Measurements from ENCODE around the gene ARHGEF5.
"Not testable (repeated sequence)": the region's sequence is repeated elsewhere in the genome, so short reads cannot be mapped to it uniquely, and the experiment has no call there.

Gene ARHGEF5

GRCh38 chr7:144355176-144355822, at the start of gene ARHGEF5:
ARHGEF5 (plus strand) TSS chr7:144355402; CDS start chr7:144362670, 7,268 bp downstream.
- DNase-seq (ENCODE audit: low read depth, low spot score); in situ Hi-C loops (cut with HindIII; ENCODE audit: low sequenced_read_pairs): not testable (repeated sequence)
- H3K4me3 ChIP-seq (ENCODE audit: low read depth, low read length): peak within 1 kb of the TSS; percentile 10

GRCh38 chr7:144309702-144310101, 45.5 kb upstream of the ARHGEF5 start:
- H3K4me3 ChIP-seq (ENCODE audit: low read depth, low read length); in situ Hi-C loops (cut with HindIII; ENCODE audit: low sequenced_read_pairs); DNase-seq (ENCODE audit: low read depth, low spot score): not testable (repeated sequence)

DNA sequence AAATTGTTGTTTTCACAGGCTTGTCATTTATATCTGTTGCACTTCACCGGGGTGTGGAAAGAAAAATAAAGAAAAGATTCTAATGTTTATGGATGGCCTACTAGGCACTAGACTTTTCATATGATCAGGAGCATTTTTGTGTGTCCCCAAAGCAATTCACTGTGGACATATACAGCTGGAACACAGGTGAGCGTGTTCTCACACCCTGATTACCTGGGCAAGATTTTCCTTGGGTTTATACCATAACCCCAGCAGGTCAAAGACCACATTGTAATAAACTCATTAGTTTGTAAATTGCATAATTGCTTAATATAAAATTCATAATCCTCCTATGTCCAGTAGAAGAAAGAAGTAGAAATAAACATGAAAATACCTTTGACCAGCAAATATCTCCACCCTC, 44.0 kb upstream of the ARHGEF5 start:
- DNase-seq (ENCODE audit: low read depth, low spot score); H3K4me3 ChIP-seq (ENCODE audit: low read depth, low read length); in situ Hi-C loops (cut with HindIII; ENCODE audit: low sequenced_read_pairs): not testable (repeated sequence)

DNA sequence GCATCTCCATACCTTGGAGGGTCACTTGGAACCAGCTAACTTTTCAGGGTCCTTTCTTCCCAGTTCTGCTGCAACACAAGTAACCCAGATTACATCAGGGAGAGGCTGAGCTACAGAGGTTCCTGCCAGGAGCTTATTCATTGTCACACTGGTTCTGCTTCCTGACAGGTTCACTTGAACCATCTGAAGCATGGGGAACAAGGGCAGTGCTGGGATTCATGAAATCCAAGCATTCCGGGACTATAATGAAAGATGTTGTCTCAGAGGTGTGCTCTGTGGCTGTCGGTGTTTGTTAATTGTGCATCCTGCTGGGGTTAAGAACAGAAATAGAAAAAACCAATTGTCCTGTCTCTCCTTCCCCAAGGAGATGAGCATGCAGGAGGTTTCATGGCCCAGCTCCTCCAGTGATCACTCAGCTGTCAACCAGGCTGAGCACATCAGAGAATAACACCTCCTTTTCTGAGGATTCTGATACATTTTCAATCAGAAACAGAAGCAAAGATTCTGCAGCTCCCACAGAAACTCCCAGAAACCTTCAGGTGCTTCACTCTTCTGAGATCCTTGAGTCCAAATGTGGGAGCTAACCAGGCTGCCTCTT, 43.2 kb upstream of the ARHGEF5 start, which contains the start of gene OR2A1:
OR2A1 (plus strand) TSS at position 548 of the 598 bp plus-strand sequence. CDS start 5,706 bp downstream, outside the sequence.
- DNase-seq (ENCODE audit: low read depth, low spot score); in situ Hi-C loops (cut with HindIII; ENCODE audit: low sequenced_read_pairs); H3K4me3 ChIP-seq (ENCODE audit: low read depth, low read length): not testable (repeated sequence)

DNA sequence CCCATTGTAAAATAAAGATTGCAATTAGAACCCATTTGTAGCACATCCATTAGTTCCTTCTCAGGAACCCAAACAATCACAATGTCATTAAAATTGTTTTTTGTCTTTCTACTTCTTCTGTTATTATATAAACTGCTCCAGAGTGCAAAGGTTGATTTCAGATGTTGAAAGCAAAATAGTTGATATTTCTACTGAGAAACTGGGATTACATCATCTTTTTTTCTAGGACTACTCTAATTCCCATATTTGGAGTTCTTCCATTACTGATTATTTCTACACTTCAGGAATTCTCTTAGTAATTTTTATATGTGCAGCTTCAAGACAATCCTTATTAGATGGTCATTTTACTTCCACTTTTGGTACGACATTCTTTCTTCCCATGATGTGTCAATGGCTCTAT, 37.7 kb upstream of the ARHGEF5 start:
- in situ Hi-C loops (cut with HindIII; ENCODE audit: low sequenced_read_pairs); DNase-seq (ENCODE audit: low read depth, low spot score); H3K4me3 ChIP-seq (ENCODE audit: low read depth, low read length): not testable (repeated sequence)

DNA sequence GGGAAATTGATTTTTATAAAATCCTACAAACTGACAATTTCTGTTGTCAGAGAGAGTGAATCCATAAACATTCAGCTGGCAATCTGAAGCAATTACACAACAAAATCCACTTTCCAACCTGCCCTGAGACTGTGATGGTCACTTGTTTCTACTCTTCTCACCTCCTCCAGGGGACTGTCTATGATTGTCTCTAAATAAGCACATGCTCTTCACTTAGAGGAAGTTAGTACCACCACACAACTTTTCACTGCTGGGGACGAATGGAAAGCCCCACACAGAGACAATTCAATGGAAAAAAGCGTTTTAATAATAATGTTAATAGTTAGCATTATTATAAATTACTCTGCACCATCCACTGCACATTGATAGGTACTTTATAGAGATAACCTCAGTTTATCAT, 35.7 kb upstream of the ARHGEF5 start:
- DNase-seq (ENCODE audit: low read depth, low spot score); in situ Hi-C loops (cut with HindIII; ENCODE audit: low sequenced_read_pairs); H3K4me3 ChIP-seq (ENCODE audit: low read depth, low read length): not testable (repeated sequence)

- H3K4me3 ChIP-seq (ENCODE audit: low read depth, low read length); in situ Hi-C loops (cut with HindIII; ENCODE audit: low sequenced_read_pairs); DNase-seq (ENCODE audit: low read depth, low spot score): not testable (repeated sequence)
Measured at GRCh38 chr7:144321677-144322206, 33.5 kb upstream of the ARHGEF5 start.

DNA sequence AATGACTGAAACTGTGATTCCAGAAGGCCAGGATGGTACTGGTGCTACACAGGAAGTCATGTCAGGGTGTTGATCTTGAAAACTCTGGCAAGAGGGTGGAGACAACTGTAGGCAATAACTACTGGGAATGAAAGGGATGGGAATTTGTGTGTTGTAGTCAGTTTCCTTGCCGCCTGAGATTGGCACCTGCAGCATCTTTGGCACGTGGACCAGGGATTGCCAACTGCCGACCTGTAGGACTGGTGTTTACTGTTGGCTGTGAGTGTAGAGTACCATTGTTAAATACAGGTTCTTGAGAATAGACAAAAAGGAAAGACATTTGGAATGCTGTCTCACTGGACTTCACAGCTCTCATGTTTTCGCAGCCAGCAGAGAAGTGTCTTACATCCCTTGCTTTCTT, 31.8 kb upstream of the ARHGEF5 start:
- DNase-seq (ENCODE audit: low read depth, low spot score); H3K4me3 ChIP-seq (ENCODE audit: low read depth, low read length); in situ Hi-C loops (cut with HindIII; ENCODE audit: low sequenced_read_pairs): not testable (repeated sequence)

DNA sequence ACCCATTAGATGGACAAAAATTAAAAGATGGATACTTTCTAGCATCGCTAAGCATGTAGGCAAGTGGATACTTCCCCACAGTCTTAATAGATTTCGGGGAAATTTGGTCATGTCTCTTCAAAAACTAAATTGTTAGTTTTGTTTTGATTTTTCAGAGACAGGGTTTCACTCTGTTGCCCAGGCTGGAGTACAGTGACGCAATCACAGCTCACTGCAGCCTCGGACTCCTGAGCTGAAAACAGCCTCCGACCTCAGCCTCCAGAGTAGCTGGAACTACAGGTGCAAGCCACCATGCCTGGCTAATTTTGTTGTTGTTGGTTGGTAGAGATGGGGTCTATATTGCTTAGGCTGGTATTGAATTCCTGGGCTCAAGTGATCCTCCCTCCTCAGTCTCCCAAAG, 29.3 kb upstream of the ARHGEF5 start:
- in situ Hi-C loops (cut with HindIII; ENCODE audit: low sequenced_read_pairs); DNase-seq (ENCODE audit: low read depth, low spot score); H3K4me3 ChIP-seq (ENCODE audit: low read depth, low read length): not testable (repeated sequence)

- DNase-seq (ENCODE audit: low read depth, low spot score); H3K4me3 ChIP-seq (ENCODE audit: low read depth, low read length); in situ Hi-C loops (cut with HindIII; ENCODE audit: low sequenced_read_pairs): not testable (repeated sequence)
Measured at GRCh38 chr7:144330044-144330443, 25.2 kb upstream of the ARHGEF5 start.

GRCh38 chr7:144331221-144331995, 23.8 kb upstream of the ARHGEF5 start:
- in situ Hi-C loops (cut with HindIII; ENCODE audit: low sequenced_read_pairs); DNase-seq (ENCODE audit: low read depth, low spot score); H3K4me3 ChIP-seq (ENCODE audit: low read depth, low read length): not testable (repeated sequence)

DNA sequence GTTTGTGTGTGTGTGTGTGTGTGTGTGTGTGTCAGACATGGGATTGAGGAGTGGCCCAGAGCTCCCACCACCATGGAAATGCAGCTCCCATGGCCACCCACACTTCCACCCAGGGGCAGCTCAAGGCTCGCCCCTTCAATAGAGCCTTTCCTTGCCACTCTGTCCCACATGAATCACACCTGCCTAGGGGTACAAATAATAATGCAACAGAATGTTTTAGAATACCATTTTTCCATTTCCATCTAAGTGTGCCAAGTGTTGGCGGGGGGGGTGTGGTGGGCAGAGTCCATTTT, 23.3 kb upstream of the ARHGEF5 start:
- DNase-seq (ENCODE audit: low read depth, low spot score); in situ Hi-C loops (cut with HindIII; ENCODE audit: low sequenced_read_pairs); H3K4me3 ChIP-seq (ENCODE audit: low read depth, low read length): not testable (repeated sequence)

DNA sequence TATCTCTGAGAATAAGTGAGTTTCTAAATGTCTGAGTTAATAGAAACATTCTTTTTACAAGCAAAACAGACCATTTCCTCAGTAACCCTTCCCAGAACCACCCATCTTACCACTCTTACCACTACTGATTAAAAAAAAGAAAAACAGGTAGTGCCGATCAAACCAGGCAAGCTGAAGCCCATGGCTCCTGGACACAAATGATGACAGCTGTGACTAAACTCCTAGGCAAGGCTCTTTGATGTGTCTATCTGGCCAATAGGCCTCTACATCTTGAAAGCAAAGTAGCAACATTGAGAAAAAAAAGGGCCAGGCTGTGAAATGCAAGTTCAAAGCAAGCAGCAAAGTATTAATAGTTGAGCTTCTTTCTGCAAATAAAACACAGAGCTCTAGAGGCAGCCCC, 6.6 kb upstream of the ARHGEF5 start:
- H3K4me3 ChIP-seq (ENCODE audit: low read depth, low read length); in situ Hi-C loops (cut with HindIII; ENCODE audit: low sequenced_read_pairs): not testable (repeated sequence)

GRCh38 chr7:144351667-144352066, 3.5 kb upstream of the ARHGEF5 start:
- DNase-seq (ENCODE audit: low read depth, low spot score); H3K4me3 ChIP-seq (ENCODE audit: low read depth, low read length); in situ Hi-C loops (cut with HindIII; ENCODE audit: low sequenced_read_pairs): not testable (repeated sequence)

More for the DNA sequence above, 6.6 kb upstream of the ARHGEF5 start:
- DNase-seq (ENCODE audit: low read depth, low spot score): not testable (repeated sequence)

GRCh38 chr7:144356185-144356584, 983 bp downstream of the ARHGEF5 start:
- in situ Hi-C loops (cut with HindIII; ENCODE audit: low sequenced_read_pairs); DNase-seq (ENCODE audit: low read depth, low spot score); H3K4me3 ChIP-seq (ENCODE audit: low read depth, low read length): not testable (repeated sequence)

DNA sequence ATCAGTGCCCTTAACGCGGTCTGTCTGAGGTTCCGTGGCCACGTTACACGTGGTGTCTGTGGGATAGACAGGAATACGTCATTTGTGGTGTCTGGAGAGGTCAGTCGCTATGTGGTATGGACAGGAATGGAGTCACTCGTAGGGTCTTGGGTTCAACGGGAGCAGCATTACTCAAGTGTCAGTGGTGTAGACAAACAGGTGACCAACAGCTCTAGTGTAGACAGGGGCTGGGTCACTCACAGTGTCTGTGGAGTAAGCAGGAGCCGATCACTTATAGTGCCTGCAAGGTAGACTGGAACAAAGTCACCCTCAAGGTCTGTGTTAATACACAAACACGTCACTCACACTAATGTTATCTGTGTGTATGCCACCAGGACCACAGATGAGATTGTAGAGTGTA, 1.7 kb downstream of the ARHGEF5 start:
- in situ Hi-C loops (cut with HindIII; ENCODE audit: low sequenced_read_pairs); DNase-seq (ENCODE audit: low read depth, low spot score); H3K4me3 ChIP-seq (ENCODE audit: low read depth, low read length): not testable (repeated sequence)

GRCh38 chr7:144362061-144362460, 6.9 kb downstream of the ARHGEF5 start:
- H3K4me3 ChIP-seq (ENCODE audit: low read depth, low read length); in situ Hi-C loops (cut with HindIII; ENCODE audit: low sequenced_read_pairs); DNase-seq (ENCODE audit: low read depth, low spot score): not testable (repeated sequence)
